ENCODE measurements around the gene XRCC6.

Gene XRCC6

GRCh38 chr22:41688365-41689211, 67.5 kb downstream of the XRCC6 start, which contains the start of gene SNU13:
Gene SNU13 (minus strand): TSS chr22:41688867. CDS start chr22:41688796, 71 bp downstream.
- no peak for FAIRE-seq

DNA sequence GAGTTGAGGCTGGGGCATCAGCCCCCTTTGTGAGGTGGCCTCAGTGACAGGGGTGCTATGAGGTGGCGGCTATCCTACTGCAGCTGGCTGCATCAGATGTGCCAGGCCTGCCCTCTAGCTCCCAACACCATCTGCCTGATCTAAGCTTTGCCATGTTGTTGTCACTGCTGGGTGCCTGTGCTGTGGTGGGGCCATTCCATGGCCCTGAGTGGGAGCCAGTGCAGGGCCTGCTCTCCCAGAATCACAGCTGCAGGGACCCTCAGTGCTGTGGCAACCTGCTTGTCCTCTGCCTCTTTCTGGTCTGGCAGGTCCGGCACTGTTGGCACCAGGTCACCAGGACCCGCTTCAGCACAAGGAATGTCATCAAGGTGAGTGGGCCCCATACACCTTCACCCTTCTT, 69.4 kb downstream of the XRCC6 start:
- no peak for FAIRE-seq

DNA sequence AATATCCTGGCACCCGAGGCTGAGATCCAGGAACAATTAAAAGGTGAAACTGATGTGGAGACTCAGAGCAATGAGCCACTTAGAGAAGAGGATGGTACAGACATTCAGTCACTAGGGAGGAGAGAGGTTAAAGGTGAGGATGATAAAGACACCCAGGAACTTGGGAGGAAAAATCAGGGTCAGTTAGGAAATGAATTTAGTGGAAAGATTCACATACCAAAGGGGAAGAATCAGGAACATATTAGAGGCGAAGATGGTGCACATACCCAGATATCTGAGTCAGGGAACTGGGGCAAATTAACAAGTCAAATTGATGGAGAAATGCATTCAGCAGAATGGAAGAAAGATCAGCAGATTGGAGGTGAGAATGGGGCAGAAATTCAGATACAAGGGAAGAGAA, 74.1 kb downstream of the XRCC6 start:
- FAIRE-seq: no peak

DNA sequence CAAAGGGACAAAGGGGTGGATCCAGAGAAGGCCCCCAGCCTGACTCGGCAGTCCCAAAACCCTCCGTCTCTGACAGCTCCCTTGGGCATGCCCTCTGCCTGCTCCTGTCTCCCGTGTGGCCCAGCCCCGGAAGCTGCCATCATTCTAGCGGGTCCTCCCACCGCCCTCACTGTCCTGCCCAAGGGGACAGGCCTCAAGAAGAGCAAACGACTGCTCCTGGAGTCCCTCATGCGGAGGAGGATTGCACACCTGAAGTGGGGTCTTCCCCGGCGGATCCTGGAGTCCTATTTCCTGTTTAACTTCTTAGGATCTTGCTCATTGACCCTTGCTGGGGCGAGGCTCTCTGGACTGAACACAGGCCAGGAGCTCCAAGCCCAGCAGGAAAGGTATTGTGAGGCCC, 75.6 kb downstream of the XRCC6 start:
- no peak for FAIRE-seq

DNA sequence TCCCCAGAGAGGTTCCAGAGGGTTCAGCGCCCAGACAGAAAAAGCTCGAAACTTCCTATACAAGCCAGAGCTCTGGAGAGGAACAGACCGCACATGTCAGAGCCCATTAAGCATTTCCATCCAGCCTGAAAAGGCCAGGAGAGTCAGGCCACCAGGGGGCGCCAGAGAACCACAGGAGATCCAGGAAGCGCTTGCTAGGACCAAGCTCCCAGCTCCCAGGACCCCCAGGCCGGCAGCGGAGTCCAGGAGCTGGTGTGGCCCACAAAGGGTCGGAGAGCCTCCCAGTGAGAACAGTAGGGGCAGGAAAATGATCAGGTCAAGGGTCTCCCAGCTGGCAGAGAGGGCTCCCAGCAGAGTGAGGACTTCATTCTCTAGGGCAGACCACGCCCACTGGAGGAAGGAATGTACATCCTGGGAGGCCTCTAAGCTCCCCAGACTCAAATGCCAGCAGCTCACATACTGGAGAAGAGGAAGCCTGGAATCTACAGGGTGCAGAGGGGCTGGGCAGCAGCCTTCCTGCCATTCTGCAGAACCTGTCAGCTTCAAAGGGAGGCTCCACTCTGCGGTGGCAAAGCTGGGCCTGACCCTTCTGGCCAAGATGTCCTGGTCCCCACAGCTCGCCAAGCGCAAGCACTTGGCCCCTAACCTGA, 76.2 kb downstream of the XRCC6 start:
- no peak for FAIRE-seq

DNA sequence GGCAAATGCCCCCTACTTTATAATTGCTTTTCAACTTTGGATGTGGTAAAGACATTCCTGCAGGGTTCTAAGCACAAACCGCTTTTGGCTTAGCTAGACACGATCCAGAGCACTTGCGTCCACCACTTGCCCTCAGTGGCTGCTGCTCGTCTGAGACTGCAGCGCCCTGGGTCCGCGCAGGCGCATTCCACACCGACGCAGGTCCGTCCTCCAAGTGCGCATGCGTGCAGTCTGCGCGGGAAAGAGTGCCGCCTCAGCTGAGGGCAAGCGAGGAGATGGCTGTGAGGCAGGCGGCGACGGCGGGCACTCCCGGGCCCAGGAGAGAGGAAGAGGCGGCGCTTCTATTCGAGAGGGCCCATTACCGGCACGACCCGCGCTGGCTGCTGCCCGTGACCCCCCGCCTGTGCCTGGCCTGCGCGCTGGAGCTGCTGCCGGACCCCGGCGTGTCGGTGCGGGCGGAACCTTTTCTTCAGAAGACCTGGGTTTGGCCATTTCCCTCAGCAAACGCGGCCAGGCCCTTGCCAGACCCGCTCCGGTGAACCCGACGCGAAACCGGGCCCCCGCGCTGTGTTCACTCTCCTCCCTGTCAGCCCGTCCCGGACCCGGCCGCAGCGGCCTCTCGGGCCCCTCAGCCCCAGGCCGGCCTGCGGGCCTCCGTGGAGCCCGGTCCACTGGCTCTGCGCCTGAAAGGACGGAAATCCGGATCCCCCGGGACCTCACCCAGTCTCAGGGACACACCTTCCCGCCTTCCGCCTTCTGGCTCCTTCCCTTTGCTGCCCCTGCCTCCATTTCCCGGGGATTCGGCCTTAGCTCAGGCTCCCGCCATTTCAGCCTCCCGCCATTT, 78.4 kb downstream of the XRCC6 start, which contains the start of gene MEI1:
TSS of gene MEI1 (plus strand) at position 240 of the 844 bp plus-strand sequence. CDS start at position 276, 36 bp downstream.
- no peak for FAIRE-seq

GRCh38 chr22:41700108-41700364, 78.9 kb downstream of the XRCC6 start:
- FAIRE-seq: no peak

DNA sequence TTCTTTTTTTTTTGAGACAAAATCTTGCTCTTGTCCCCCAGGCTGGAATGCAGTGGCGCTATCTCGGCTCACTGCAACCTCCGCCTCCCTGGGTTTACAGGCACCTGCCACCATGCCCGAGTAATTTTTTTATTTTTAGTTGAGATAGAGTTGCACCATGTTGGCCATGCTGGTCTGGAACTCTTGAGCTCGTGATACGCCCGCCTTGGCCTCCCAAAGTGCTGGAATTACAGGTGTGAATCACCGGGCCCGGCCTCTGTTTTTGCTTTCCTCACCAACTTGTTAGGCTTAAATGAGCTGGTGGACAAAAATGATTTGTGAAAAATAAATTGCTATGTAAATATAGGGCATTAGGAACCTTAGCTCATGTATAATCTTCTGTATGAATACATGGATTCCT, 81.7 kb downstream of the XRCC6 start:
- no peak for FAIRE-seq

GRCh38 chr22:41709341-41709740, 88.2 kb downstream of the XRCC6 start:
- FAIRE-seq: no peak

GRCh38 chr22:41713004-41713403, 91.9 kb downstream of the XRCC6 start:
- FAIRE-seq: no peak

Data from colon (tissue), 2 donors.